ENCODE data around the gene RAD51D.

DNA sequence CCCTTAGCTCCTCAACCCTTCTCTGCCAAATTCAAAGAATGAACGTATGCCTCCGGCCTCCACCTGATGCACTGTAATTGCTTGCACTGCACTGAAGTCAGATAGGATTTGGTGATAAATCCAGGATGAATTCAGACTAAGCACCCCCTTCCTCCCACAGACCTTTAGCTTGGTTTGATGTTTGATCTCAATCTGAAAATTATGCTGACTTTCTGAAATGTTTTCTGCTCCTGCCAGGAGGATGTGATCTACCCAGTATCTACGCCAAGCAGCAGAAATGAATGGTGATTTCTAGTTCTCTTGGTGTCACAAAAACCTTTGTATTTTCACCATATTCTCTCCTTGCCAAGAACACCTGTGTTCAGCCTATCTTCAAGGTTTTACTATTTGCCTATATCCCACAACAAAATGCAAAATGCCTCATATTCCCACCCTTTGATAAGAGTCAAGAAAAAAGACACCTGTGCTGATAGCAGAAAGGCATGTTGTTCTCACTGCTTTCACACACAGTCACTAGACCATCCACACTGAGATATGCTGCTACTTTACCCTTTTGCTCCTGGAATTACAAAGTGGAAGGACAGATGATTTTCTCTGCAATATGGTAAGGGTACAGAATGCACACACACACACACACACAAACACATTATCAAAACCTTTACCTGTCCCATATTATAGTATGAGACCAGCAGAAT lies 70.8 kb downstream of the RAD51D start:
- TF ChIP-seq GATA2 (IDR thresholded peaks at IDR 0.05; ENCODE audit: low read depth, low read length) (no peak), GATA3 (IDR thresholded peaks at IDR 0.05; ENCODE audit: low read depth, low read length) (no peak)
